Activated naive CD8-positive, alpha-beta T cell treated with anti-CD3 and anti-CD28 coated beads, Interleukin-2, amount 10 ng/mL, durations not matched to agents 7 days and 5 days (primary cell): Measurements from ENCODE around the gene AKIRIN2. TPM values are rescaled to one million over a fixed set of nuclear protein-coding genes. Genes with fewer than 3 reads are reported as not detected.
"Not testable (repeated sequence)": the region's sequence is repeated elsewhere in the genome, so short reads cannot be mapped to it uniquely, and the experiment has no call there.

Experiments
- ATAC-seq: fragments of 150-1000 bp; cut with Tn5 transposase; one replicate; pipeline ENCODE4 v1.10.0; 2021; ENCODE audit warnings: low read depth, moderate library complexity
- POLR2A ChIA-PET: fragments of 350-600 bp; sonication (Branson Sonifier 250); formaldehyde crosslinking; loops from one replicate; lab custom pipeline; 2021; ENCODE audit warnings: antibody characterized with exemption; lab: Charles Lee
- DNase-seq: peaks from one replicate; pipeline ENCODE4 v3.0.0; 2021
- H3K27ac Mint-ChIP-seq: one replicate; pipeline ENCODE4 v1.8.0; 2022; ENCODE audit warnings: mild to moderate bottlenecking, mixed read lengths
- H3K27me3 Mint-ChIP-seq: one replicate; pipeline ENCODE4 v1.8.0; 2022; ENCODE audit warnings: mild to moderate bottlenecking, moderate library complexity, mixed read lengths
- H3K36me3 Mint-ChIP-seq: one replicate; pipeline ENCODE4 v1.8.0; 2021; ENCODE audit warnings: mild to moderate bottlenecking, mixed read lengths
- H3K4me1 Mint-ChIP-seq: one replicate; pipeline ENCODE4 v1.8.0; 2021; ENCODE audit warnings: mixed read lengths
- H3K4me3 Mint-ChIP-seq: one replicate; pipeline ENCODE4 v1.8.0; 2022; ENCODE audit warnings: mild to moderate bottlenecking, moderate library complexity, mixed read lengths
- H3K9me3 Mint-ChIP-seq: one replicate; pipeline ENCODE4 v1.8.0; 2021; ENCODE audit warnings: mixed read lengths
- total RNA-seq, 2 experiments: library from RNA; stranded (reverse); gene quantifications; one replicate each; pipeline ENCODE4 v1.2.3, GENCODE V29; 2021

Gene AKIRIN2
- total RNA-seq, 2 experiments from 2014 or later: 45.3 to 51.8 TPM

- Mint-ChIP-seq H3K36me3 (peaks cover 11% of the 10 kb centered on the region), H3K27me3 (no peaks in the 10 kb centered on the region), H3K4me3 (no peak overlapping the region), H3K4me1 (peaks cover 32% of the 10 kb centered on the region), H3K9me3 (peaks cover under 1% of the 10 kb centered on the region), H3K27ac (no peak overlapping the region)
- POLR2A ChIA-PET: no interaction called here
- no peak for ATAC-seq
- DNase-seq: no peak
Measured at GRCh38 chr6:87692086-87692485, 9.9 kb downstream of the AKIRIN2 start.

- no peak for DNase-seq
- H3K4me1 Mint-ChIP-seq: peaks cover 26% of the 10 kb centered on the region
- no peaks in the 10 kb centered on the region for H3K27me3 Mint-ChIP-seq
- POLR2A ChIA-PET: no interaction called here
- peaks cover 22% of the 10 kb centered on the region for H3K36me3 Mint-ChIP-seq
- H3K27ac Mint-ChIP-seq: no peak overlapping the region
- no peak for ATAC-seq
- no peak overlapping the region for H3K4me3 Mint-ChIP-seq
- peaks cover 2% of the 10 kb centered on the region for H3K9me3 Mint-ChIP-seq
Measured at GRCh38 chr6:87690441-87690840, 11.6 kb downstream of the AKIRIN2 start.

- ATAC-seq, H3K27me3 Mint-ChIP-seq, H3K27ac Mint-ChIP-seq, H3K4me3 Mint-ChIP-seq, DNase-seq, H3K9me3 Mint-ChIP-seq, POLR2A ChIA-PET: not testable (repeated sequence)
- H3K4me1 Mint-ChIP-seq: peaks cover 24% of the 10 kb centered on the region
- H3K36me3 Mint-ChIP-seq: peaks cover 31% of the 10 kb centered on the region
Measured at GRCh38 chr6:87687893-87688292, 14.1 kb downstream of the AKIRIN2 start.

- H3K4me1 Mint-ChIP-seq: peaks cover 24% of the 10 kb centered on the region
- no peak overlapping the region for H3K27ac Mint-ChIP-seq
- no peaks in the 10 kb centered on the region for H3K27me3 Mint-ChIP-seq
- H3K36me3 Mint-ChIP-seq: peaks cover 33% of the 10 kb centered on the region
- POLR2A ChIA-PET: interaction anchor here (0.6 kb wide), 1 partner anchor 8 kb away, joined by 3 read pairs; no protein-coding TSS in a partner anchor
- DNase-seq (no peak), ATAC-seq (no peak)
- peaks cover 2% of the 10 kb centered on the region for H3K9me3 Mint-ChIP-seq
- no peak overlapping the region for H3K4me3 Mint-ChIP-seq
Measured at GRCh38 chr6:87687296-87687695, 14.7 kb downstream of the AKIRIN2 start.

GRCh38 chr6:87686636-87687205, 15.3 kb downstream of the AKIRIN2 start:
- H3K9me3 Mint-ChIP-seq, ATAC-seq, POLR2A ChIA-PET, H3K4me3 Mint-ChIP-seq, DNase-seq, H3K27me3 Mint-ChIP-seq, H3K27ac Mint-ChIP-seq: not testable (repeated sequence)
- Mint-ChIP-seq H3K4me1 (peaks cover 26% of the 10 kb centered on the region), H3K36me3 (peaks cover 38% of the 10 kb centered on the region)

GRCh38 chr6:87684895-87685654, 17.0 kb downstream of the AKIRIN2 start:
- Mint-ChIP-seq H3K4me3 (no peak overlapping the region), H3K27me3 (no peaks in the 10 kb centered on the region), H3K9me3 (peaks cover 2% of the 10 kb centered on the region), H3K27ac (no peak overlapping the region), H3K36me3 (peaks cover 37% of the 10 kb centered on the region), H3K4me1 (peaks cover 22% of the 10 kb centered on the region)
- DNase-seq (no peak), ATAC-seq (no peak)
- POLR2A ChIA-PET: interaction anchor here (0.6 kb wide), 1 partner anchor 1405 kb away, joined by 5 read pairs; no protein-coding TSS in a partner anchor

- Mint-ChIP-seq H3K9me3 (peaks cover 2% of the 10 kb centered on the region), H3K27me3 (no peaks in the 10 kb centered on the region), H3K27ac (no peak overlapping the region), H3K4me3 (no peak overlapping the region), H3K36me3 (peaks cover 44% of the 10 kb centered on the region), H3K4me1 (peaks cover 24% of the 10 kb centered on the region)
- POLR2A ChIA-PET: no interaction called here
- DNase-seq (no peak), ATAC-seq (no peak)
Measured at GRCh38 chr6:87683890-87684289, 18.1 kb downstream of the AKIRIN2 start.

- Mint-ChIP-seq H3K9me3 (peaks cover 2% of the 10 kb centered on the region), H3K27ac (peak overlapping the region; percentile 16), H3K4me1 (peaks cover 28% of the 10 kb centered on the region), H3K36me3 (peaks cover 52% of the 10 kb centered on the region), H3K4me3 (no peak overlapping the region), H3K27me3 (no peaks in the 10 kb centered on the region)
- DNase-seq (no peak), ATAC-seq (no peak)
- POLR2A ChIA-PET: no interaction called here
Measured at GRCh38 chr6:87682310-87682709, 19.7 kb downstream of the AKIRIN2 start.

GRCh38 chr6:87675004-87675681, 26.9 kb downstream of the AKIRIN2 start:
- H3K27ac Mint-ChIP-seq: no peak overlapping the region
- no peaks in the 10 kb centered on the region for H3K27me3 Mint-ChIP-seq
- no peak for DNase-seq
- POLR2A ChIA-PET: no interaction called here
- H3K9me3 Mint-ChIP-seq: no peaks in the 10 kb centered on the region
- H3K4me1 Mint-ChIP-seq: peaks cover 14% of the 10 kb centered on the region
- H3K36me3 Mint-ChIP-seq: peaks cover 41% of the 10 kb centered on the region
- H3K4me3 Mint-ChIP-seq: no peak overlapping the region
- no peak for ATAC-seq

- H3K4me3 Mint-ChIP-seq: no peak overlapping the region
- no peak for DNase-seq
- no peak overlapping the region for H3K27ac Mint-ChIP-seq
- H3K36me3 Mint-ChIP-seq: peaks cover 41% of the 10 kb centered on the region
- peaks cover 11% of the 10 kb centered on the region for H3K4me1 Mint-ChIP-seq
- POLR2A ChIA-PET: no interaction called here
- H3K9me3 Mint-ChIP-seq: no peaks in the 10 kb centered on the region
- ATAC-seq: no peak
- H3K27me3 Mint-ChIP-seq: no peaks in the 10 kb centered on the region
Measured at GRCh38 chr6:87674290-87674689, 27.7 kb downstream of the AKIRIN2 start.

- no peak for DNase-seq
- peaks cover 13% of the 10 kb centered on the region for H3K4me1 Mint-ChIP-seq
- no peak overlapping the region for H3K4me3 Mint-ChIP-seq
- no peak overlapping the region for H3K27ac Mint-ChIP-seq
- no peak for ATAC-seq
- H3K9me3 Mint-ChIP-seq: no peaks in the 10 kb centered on the region
- H3K36me3 Mint-ChIP-seq: peaks cover 38% of the 10 kb centered on the region
- POLR2A ChIA-PET: no interaction called here
- H3K27me3 Mint-ChIP-seq: no peaks in the 10 kb centered on the region
Measured at GRCh38 chr6:87673237-87673636, 28.8 kb downstream of the AKIRIN2 start.

GRCh38 chr6:87672641-87673040, 29.4 kb downstream of the AKIRIN2 start:
- H3K9me3 Mint-ChIP-seq: no peaks in the 10 kb centered on the region
- POLR2A ChIA-PET: interaction anchor here (0.7 kb wide), 1 partner anchor 17 kb away, joined by 3 read pairs; no protein-coding TSS in a partner anchor
- no peak overlapping the region for H3K4me3 Mint-ChIP-seq
- ATAC-seq: no peak
- peaks cover 11% of the 10 kb centered on the region for H3K4me1 Mint-ChIP-seq
- H3K27me3 Mint-ChIP-seq: no peaks in the 10 kb centered on the region
- no peak for DNase-seq
- no peak overlapping the region for H3K27ac Mint-ChIP-seq
- H3K36me3 Mint-ChIP-seq: peaks cover 38% of the 10 kb centered on the region

GRCh38 chr6:87671555-87672029, 30.4 kb downstream of the AKIRIN2 start:
- POLR2A ChIA-PET: no interaction called here
- no peak for ATAC-seq
- Mint-ChIP-seq H3K4me3 (no peak overlapping the region), H3K27ac (peak overlapping the region; percentile 5), H3K27me3 (no peaks in the 10 kb centered on the region), H3K4me1 (peaks cover 8% of the 10 kb centered on the region), H3K36me3 (peaks cover 42% of the 10 kb centered on the region), H3K9me3 (no peaks in the 10 kb centered on the region)
- DNase-seq: no peak
